IMR-90 (cell line): ENCODE results near the gene PIGU. TPM values are rescaled to one million over a fixed set of nuclear protein-coding genes. Genes with fewer than 3 reads are reported as not detected.

ENCODE experiments used
- ATAC-seq: fragments of 200-7000 bp; cut with Tn5 transposase; 2 replicates; pipeline ENCODE4 v1.9.1; 2020; ENCODE audit warnings: low read depth, mild to moderate bottlenecking, moderate library complexity
- BruUV-seq: library from RNA; stranded (reverse); fragments of 400-500 nt; replicated peaks from 2 replicates; lab custom pipeline; 2021; lab: Mats Ljungman, UMichigan
- CTCF ChIA-PET: fragments of 300-600 bp; formaldehyde crosslinking; extraction: SDS; loops from one replicate; lab custom pipeline; 2021; ENCODE audit warnings: antibody characterized with exemption; lab: Yijun Ruan, JAX
- POLR2A ChIA-PET: fragments of 300-600 bp; sonication (Branson Sonifier 250); formaldehyde crosslinking; loops from one replicate; lab custom pipeline; 2022; ENCODE audit warnings: antibody characterized with exemption; ENCODE audit not compliant: unreplicated experiment; lab: Charles Lee
- DNase-seq: peaks from one replicate; pipeline ENCODE4 v3.0.0; 2013
- H2AFZ ChIP-seq: replicated peaks from 2 replicates; pipeline ENCODE3; 2013; ENCODE audit warnings: low read length, mild to moderate bottlenecking; ENCODE audit not compliant: poor library complexity
- H2AK5ac ChIP-seq: 2 replicates; pipeline ENCODE4 v1.6.1; 2013; ENCODE audit warnings: low read depth, low read length, inconsistent platforms
- H2AK9ac ChIP-seq: replicated peaks from 2 replicates; pipeline ENCODE3; 2013; ENCODE audit warnings: mild to moderate bottlenecking, low read depth, low read length, moderate library complexity; ENCODE audit not compliant: poor library complexity
- H2BK120ac ChIP-seq: 2 replicates; pipeline ENCODE4 v1.6.1; 2013; ENCODE audit warnings: low read depth, low read length, inconsistent platforms
- H2BK15ac ChIP-seq: 3 replicates; pipeline ENCODE4 v1.6.1; 2013; ENCODE audit warnings: low read depth, low read length, inconsistent platforms
- H2BK20ac ChIP-seq: 2 replicates; pipeline ENCODE4 v1.6.1; 2013; ENCODE audit warnings: low read depth, mild to moderate bottlenecking, inconsistent platforms, low read length, moderate library complexity
- H2BK5ac ChIP-seq: 2 replicates; pipeline ENCODE4 v1.6.1; 2013; ENCODE audit warnings: mild to moderate bottlenecking, low read depth, low read length, inconsistent platforms; ENCODE audit not compliant: poor library complexity, severe bottlenecking
- H3K14ac ChIP-seq: replicated peaks from 2 replicates; pipeline ENCODE4 v1.6.1; 2013; ENCODE audit warnings: low read depth, low read length, inconsistent platforms
- H3K18ac ChIP-seq: 2 replicates; pipeline ENCODE4 v1.6.1; 2013; ENCODE audit warnings: low read depth, low read length, control low read depth
- H3K23ac ChIP-seq: 2 replicates; pipeline ENCODE4 v1.6.1; 2013; ENCODE audit warnings: low read depth, low read length, inconsistent platforms
- H3K27ac ChIP-seq: 2 replicates; pipeline ENCODE4 v1.5.1; 2013; ENCODE audit warnings: mild to moderate bottlenecking, control low read depth, low read length; ENCODE audit not compliant: insufficient read depth
- H3K27me3 ChIP-seq: 2 replicates; pipeline ENCODE4 v1.6.1; 2013; ENCODE audit warnings: low read length; ENCODE audit not compliant: control insufficient read depth, insufficient read depth
- H3K36me3 ChIP-seq: 2 replicates; pipeline ENCODE4 v1.6.1; 2013; ENCODE audit warnings: low read length, mixed read lengths; ENCODE audit not compliant: control insufficient read depth, insufficient read depth
- H3K4ac ChIP-seq: 2 replicates; pipeline ENCODE4 v1.6.1; 2013; ENCODE audit warnings: low read depth, low read length, inconsistent platforms
- H3K4me1 ChIP-seq: 2 replicates; pipeline ENCODE4 v1.6.1; 2013; ENCODE audit warnings: low read length, mixed read lengths; ENCODE audit not compliant: control insufficient read depth, insufficient read depth
- H3K4me2 ChIP-seq: 2 replicates; pipeline ENCODE4 v1.6.1; 2013; ENCODE audit warnings: low read depth, mild to moderate bottlenecking, control low read depth, low read length, moderate library complexity
- H3K4me3 ChIP-seq: 2 replicates; pipeline ENCODE4 v1.5.1; 2013; ENCODE audit warnings: low read depth, mild to moderate bottlenecking, control low read depth, low read length, moderate library complexity; ENCODE audit not compliant: insufficient read depth
- H3K56ac ChIP-seq: 2 replicates; pipeline ENCODE4 v1.6.1; 2013; ENCODE audit warnings: low read length, inconsistent platforms; ENCODE audit not compliant: insufficient read depth; ENCODE audit errors: extremely low read depth
- H3K79me1 ChIP-seq, 2 experiments: 2 replicates each; pipeline ENCODE4 v1.6.1; 2013; ENCODE audit warnings: low read length in 2 of 2, inconsistent platforms in 1 of 2, low read depth in 1 of 2
- H3K9ac ChIP-seq: 2 replicates; pipeline ENCODE4 v1.6.1; 2013; ENCODE audit warnings: low read depth, low read length, control low read depth
- H3K9me1 ChIP-seq: 2 replicates; pipeline ENCODE4 v1.6.1; 2013; ENCODE audit warnings: low read length, inconsistent platforms; ENCODE audit not compliant: insufficient read depth
- H3K9me3 ChIP-seq: 2 replicates; pipeline ENCODE4 v1.6.1; 2013; ENCODE audit warnings: low read length; ENCODE audit not compliant: control insufficient read depth, insufficient read depth
- H4K20me1 ChIP-seq: 2 replicates; pipeline ENCODE4 v1.6.1; 2013; ENCODE audit warnings: low read length, inconsistent platforms; ENCODE audit not compliant: insufficient read depth
- H4K5ac ChIP-seq: 2 replicates; pipeline ENCODE4 v1.6.1; 2013; ENCODE audit warnings: mild to moderate bottlenecking, low read depth, low read length, control low read depth
- H4K8ac ChIP-seq, 2 experiments: 2 replicates each; pipeline ENCODE4 v1.6.1; 2013; ENCODE audit warnings: low read depth in 2 of 2, low read length in 2 of 2, control low read depth in 1 of 2, inconsistent platforms in 1 of 2
- H4K91ac ChIP-seq: 2 replicates; pipeline ENCODE4 v1.6.1; 2013; ENCODE audit warnings: low read depth, low read length, inconsistent platforms; ENCODE audit not compliant: insufficient read depth
- CEBPB ChIP-seq: IDR thresholded peaks from 2 replicates; pipeline ENCODE4 v1.6.1; 2012; ENCODE audit warnings: low read depth, low read length, improper control_type of control experiment
- CHD1 ChIP-seq: IDR thresholded peaks from 2 replicates; pipeline ENCODE4 v1.6.1; 2012; ENCODE audit warnings: low read depth, low read length, improper control_type of control experiment
- FOS ChIP-seq: fragments of 150-350 bp; IDR thresholded peaks from 2 replicates; pipeline ENCODE4 v1.6.1; 2016; ENCODE audit warnings: low read depth, low read length
- MAFK ChIP-seq: IDR thresholded peaks from 2 replicates; pipeline ENCODE4 v1.6.1; 2012; ENCODE audit warnings: low read depth, low read length, improper control_type of control experiment
- MXI1 ChIP-seq: IDR thresholded peaks from 2 replicates; pipeline ENCODE4 v1.6.1; 2012; ENCODE audit warnings: low read depth, mild to moderate bottlenecking, low read length, moderate library complexity, borderline replicate concordance
- NFE2L2 ChIP-seq: fragments of 150-350 bp; IDR thresholded peaks from 2 replicates; pipeline ENCODE4 v1.6.1; 2016; ENCODE audit warnings: low read depth, mild to moderate bottlenecking, low read length
- RAD21 ChIP-seq: IDR thresholded peaks from 2 replicates; pipeline ENCODE4 v1.6.1; 2012; ENCODE audit warnings: low read length, improper control_type of control experiment
- dilution Hi-C: fragments of 300-500 bp; cut with HindIII; formaldehyde crosslinking; loops from one replicate; pipeline ENCODE4 v1.14.3; 2018; ENCODE audit warnings: low sequenced_read_pairs; ENCODE audit not compliant: unreplicated experiment
- in situ Hi-C: fragments of 300-500 bp; cut with MboI; formaldehyde crosslinking; loops from 3 replicates; pipeline ENCODE4 v1.14.3; 2019; ENCODE audit warnings: low sequenced_read_pairs, inconsistent platforms, mixed read lengths
- intact Hi-C: fragments of 100-400 bp; cut with micrococcal nuclease; formaldehyde crosslinking; loops from 2 replicates; pipeline ENCODE4 v1.10.0; 2022
- polyA plus RNA-seq, 3 experiments: library from polyadenylated mRNA; depleted of rRNA; stranded (reverse); fragments of >200 nt; gene quantifications; 2 replicates each; pipeline ENCODE4 v1.2.3, GENCODE V29; 2012; ENCODE audit warnings: low replicate concordance in 1 of 3
- total RNA-seq: library from RNA; depleted of rRNA; stranded (reverse); fragments of >200 nt; gene quantifications from 2 replicates; pipeline ENCODE4 v1.2.3, GENCODE V29; 2012
- TF ChIP-seq, protein P1 (sequence below): fragments of 150-350 bp; IDR thresholded peaks from 2 replicates; pipeline ENCODE4 v1.6.1; 2016; ENCODE audit warnings: low read depth, mild to moderate bottlenecking, low read length, moderate library complexity, borderline replicate concordance

The PIGU gene
- total and polyA plus RNA-seq, 2 of the 4 experiments (the other 2 are of a cell fraction) = 11.1 to 31.1 TPM

DNA sequence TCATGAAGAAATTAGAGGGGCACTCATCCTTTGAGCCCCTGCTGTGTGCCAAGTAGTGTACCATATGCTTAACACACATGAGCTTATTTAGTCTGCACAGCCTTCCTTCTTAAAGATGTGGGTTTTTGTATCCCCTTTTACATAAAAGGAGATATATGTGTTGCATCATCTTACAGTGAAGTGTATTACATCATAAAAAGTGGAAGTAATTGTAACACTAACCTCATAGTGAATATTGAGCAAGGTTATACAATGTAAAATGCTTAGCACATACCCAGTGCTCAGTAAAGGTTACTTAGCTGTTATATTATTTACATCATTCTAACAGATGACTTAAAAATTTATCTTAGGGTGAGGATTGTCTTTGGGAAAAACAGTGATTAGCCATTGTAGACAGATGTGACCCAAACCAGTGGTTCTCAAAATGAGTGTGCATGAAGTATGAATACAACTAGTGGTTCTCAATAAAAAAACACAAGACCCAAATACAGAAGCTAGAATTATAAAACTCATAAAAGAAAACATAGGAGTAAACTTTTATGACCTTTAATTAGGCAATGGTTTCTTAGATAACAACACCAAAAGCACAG lies 3.8 kb upstream of the PIGU start:
- H3K23ac ChIP-seq = no peak overlapping the region
- no peak overlapping the region for H2BK15ac ChIP-seq
- CTCF ChIA-PET = no interaction called here
- no peaks in the 10 kb centered on the region for H4K20me1 ChIP-seq
- no peak overlapping the region for H4K91ac ChIP-seq
- H4K5ac ChIP-seq = no peak overlapping the region
- DNase-seq = no peak
- POLR2A ChIA-PET = no interaction called here
- H3K9ac ChIP-seq = no peak overlapping the region
- H3K14ac ChIP-seq = no peak overlapping the region
- no peak overlapping the region for H3K4me2 ChIP-seq
- intact Hi-C loops = no loop called here
- H3K56ac ChIP-seq = no peak overlapping the region
- H2BK5ac ChIP-seq = no peak overlapping the region
- BruUV-seq = no TSS peak
- H3K18ac ChIP-seq = no peak overlapping the region
- H3K9me3 ChIP-seq = no peaks in the 10 kb centered on the region
- no peak overlapping the region for H2AK5ac ChIP-seq
- no peak overlapping the region for H3K4ac ChIP-seq
- H2AK9ac ChIP-seq = no peak overlapping the region
- H3K79me1 ChIP-seq = peaks cover 3 to 8% of the 10 kb centered on the region in 2 experiments; a peak in 3 of 4 replicates
- H3K4me3 ChIP-seq = no peak overlapping the region
- H3K9me1 ChIP-seq = no peaks in the 10 kb centered on the region; the same call in 1 of the 2 replicates
- H3K27me3 ChIP-seq = no peaks in the 10 kb centered on the region
- H3K36me3 ChIP-seq = no peaks in the 10 kb centered on the region
- H2AFZ ChIP-seq = no peak overlapping the region
- dilution Hi-C loops = no loop called here
- no peak overlapping the region for H3K27ac ChIP-seq
- no peak overlapping the region for H2BK120ac ChIP-seq
- no peak for TF ChIP-seq MAFK
- no peak for TF ChIP-seq CHD1
- TF ChIP-seq CEBPB = peak; percentile 86
- no peak for TF ChIP-seq RAD21
- TF ChIP-seq, protein P1, sequence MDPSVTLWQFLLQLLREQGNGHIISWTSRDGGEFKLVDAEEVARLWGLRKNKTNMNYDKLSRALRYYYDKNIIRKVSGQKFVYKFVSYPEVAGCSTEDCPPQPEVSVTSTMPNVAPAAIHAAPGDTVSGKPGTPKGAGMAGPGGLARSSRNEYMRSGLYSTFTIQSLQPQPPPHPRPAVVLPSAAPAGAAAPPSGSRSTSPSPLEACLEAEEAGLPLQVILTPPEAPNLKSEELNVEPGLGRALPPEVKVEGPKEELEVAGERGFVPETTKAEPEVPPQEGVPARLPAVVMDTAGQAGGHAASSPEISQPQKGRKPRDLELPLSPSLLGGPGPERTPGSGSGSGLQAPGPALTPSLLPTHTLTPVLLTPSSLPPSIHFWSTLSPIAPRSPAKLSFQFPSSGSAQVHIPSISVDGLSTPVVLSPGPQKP = no peak
- TF ChIP-seq FOS = no peak
- TF ChIP-seq MXI1 = no peak
- TF ChIP-seq NFE2L2 = no peak
- no peak for ATAC-seq
- no peak overlapping the region for H2BK20ac ChIP-seq
- 0 out of 2 replicates have a peak, but pooled peaks cover under 1% of the 10 kb centered on the region for H3K4me1 ChIP-seq
- H4K8ac ChIP-seq = no peak overlapping the region
- in situ Hi-C loops = no loop called here
